Measurements from ENCODE around the gene NBEA.

NBEA gene

DNA sequence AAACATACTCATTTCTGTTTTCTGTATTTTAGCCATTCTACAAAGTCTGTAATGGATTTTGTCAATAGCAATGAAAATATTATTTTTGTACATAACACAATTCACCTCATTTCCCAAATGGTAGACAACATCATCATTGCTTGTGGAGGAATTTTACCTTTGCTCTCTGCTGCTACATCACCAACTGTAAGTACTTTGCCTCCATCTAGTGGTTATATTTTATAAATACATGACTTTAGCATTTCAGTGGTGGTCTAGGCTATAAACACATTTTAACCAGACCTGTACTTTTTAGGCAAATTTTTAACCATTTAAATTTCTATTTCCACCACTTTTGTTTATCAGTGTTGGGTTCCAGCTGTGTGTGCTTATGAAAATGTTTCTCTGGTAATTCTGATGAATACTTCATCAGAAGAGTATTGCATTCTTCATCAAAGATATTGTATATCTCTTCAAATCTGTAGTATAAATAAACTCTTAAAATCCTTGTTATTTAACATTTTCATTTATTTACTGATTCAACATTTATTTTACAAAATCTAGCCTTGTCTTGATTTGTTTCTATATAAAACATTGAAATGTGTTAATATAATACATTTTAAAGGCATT lies 222.4 kb downstream of the NBEA start:
- DNase-seq (ENCODE audit: low spot score) = peak; percentile 74

DNA sequence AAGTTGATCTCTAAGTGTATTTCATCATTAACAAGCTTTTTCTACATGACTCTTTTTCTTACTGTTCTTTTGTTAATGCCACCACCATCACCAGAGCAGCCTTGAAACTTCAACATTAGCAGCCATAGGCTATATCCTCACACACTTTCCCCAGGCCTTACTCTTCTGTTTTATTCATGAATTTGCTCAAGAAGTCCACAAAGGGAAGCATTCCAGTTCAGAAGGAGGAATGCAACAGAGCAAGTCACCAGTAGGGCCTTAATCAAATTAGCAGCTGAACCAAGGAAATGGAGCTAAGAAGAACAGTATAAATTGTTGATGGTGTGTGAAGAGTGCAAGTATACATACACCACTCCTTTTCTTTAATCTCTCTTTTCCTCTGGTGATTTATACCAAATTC lies 223.1 kb downstream of the NBEA start:
- DNase-seq (ENCODE audit: low spot score) = no peak

DNA sequence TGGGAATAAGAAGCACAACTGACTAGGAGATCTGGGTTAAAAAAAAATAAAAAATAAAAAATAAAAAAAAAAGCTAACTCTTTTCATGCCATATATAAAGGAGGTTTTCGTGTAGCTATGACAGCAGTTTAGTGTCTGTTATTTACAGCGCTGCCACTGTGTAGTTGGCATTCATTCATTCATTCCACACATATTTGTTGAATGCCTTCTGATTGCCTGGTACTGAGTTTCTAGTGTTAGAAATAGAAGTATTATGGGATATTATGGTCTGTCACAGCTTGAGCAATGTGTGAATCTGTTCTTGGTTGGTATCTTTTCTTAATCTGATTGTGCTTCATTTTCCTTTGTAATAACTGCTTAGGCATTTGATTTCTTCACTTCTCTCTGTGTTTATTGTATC lies 237.4 kb downstream of the NBEA start:
- no peak for DNase-seq (ENCODE audit: low spot score)

DNA sequence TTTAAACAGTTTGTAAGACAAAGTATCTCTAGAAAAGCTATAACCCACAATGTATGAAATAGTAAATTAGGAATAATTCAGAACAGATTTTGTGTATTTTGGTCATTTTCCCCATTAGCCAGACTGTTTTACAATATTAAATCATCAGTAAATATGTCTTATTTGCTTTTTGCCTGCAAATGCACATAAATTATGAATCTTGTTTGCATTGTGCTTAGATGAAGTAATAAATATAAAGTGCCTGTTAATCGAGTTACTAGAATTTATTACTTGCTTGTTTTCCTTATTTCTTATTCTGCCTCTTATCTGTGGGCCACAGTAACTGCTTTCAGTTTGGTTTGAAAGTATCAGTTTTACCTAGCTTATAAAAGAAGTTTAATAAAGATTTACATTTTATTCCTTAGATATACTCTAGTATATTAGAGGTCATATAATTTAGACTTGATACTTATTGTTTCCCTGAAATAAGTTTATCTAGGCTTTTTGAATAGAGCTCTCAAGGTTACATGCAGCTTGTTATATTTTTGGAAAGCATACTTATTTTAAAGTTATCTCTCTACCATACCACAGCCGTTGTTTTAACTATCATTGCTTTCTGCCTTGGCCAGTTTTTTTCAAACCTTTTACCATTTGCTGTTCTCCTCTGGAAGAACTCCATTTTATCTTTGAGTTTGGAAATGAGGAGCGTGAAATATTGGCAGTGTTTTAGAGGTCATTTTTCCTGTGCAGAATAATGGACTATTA lies 238.0 kb downstream of the NBEA start:
- no peak for DNase-seq (ENCODE audit: low spot score)

DNA sequence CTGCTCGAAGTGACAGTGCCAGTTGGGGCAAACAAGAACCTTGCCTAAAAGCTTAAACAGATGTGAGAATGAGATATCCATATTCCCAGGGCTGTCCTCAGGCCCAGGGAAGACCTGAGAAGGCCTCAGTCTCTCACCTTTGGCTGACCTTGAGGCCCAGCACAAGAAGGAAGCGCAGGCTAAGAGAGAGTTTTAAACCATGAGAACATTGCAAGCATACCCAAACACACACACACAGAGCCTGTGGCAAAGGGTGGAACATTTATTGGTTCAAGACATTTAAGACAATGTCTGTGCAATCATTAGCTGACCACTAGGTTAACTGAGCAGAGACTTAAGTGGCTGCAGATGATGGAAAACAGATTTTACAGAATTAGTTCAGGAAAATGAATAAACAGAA lies 248.2 kb downstream of the NBEA start:
- DNase-seq (ENCODE audit: low spot score) = no peak

DNA sequence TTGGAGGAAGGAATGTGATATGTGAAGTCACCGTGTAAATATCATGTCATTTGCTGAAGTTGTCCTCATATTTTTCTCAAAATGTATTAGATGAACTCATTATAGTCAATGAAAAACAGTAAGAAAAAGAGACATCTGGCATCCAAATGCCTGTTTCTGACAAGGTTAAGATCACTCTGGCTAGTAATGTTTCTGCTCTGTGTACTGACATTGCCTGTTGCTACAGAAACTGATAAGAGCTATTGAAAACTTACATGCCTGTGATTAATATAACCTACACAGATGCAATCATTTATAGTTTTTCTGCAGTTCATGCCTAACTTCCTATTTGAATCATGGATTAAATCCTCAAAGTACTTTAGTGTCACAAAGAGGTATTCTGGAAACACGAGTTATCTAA lies 249.8 kb downstream of the NBEA start:
- DNase-seq (ENCODE audit: low spot score) = no peak

DNA sequence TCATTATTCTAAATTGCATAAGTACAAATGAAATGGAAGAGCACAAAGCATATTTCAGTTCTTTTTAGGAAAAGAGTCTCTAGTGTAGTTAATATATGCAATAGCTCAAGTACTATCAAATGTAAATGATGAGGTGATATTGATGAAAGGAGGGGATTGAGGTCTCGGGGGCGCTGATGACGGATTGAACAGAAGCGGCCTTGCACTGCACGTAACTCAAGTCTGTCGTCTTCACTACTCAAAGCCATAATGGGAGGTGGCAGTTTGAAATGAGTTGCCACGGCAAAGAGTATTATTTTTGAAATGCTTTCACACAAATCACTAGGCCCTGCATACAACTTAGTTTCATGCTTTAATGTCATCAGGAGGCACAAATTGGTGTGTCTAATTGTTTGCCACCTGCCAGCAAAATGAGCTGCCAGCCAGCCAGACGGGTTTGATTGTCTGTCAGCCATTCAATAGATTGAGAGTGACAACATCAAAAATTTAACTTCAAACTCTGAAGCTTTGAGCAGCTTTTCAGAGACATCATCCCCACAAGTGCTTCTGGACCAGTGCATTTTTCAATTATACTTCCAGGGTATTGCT lies 256.6 kb downstream of the NBEA start:
- no peak for DNase-seq (ENCODE audit: low spot score)

DNA sequence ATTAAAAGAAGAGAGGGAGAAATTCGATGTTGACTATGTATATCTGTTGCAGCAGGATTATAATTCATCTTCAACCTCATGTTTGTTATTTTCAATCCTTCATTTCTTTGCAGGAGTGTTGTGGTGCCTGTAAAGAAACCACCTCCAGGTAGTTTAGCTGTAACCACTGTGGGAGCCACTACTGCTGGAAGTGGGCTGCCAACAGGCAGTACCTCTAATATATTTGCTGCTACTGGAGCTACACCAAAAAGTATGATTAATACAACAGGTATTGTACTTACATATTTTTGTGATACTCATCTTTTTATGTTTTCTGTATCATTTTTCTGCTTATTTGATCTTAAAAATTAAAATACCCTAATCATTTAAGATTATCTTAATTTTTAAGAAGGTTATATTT lies 266.5 kb downstream of the NBEA start:
- no peak for DNase-seq (ENCODE audit: low spot score)

DNA sequence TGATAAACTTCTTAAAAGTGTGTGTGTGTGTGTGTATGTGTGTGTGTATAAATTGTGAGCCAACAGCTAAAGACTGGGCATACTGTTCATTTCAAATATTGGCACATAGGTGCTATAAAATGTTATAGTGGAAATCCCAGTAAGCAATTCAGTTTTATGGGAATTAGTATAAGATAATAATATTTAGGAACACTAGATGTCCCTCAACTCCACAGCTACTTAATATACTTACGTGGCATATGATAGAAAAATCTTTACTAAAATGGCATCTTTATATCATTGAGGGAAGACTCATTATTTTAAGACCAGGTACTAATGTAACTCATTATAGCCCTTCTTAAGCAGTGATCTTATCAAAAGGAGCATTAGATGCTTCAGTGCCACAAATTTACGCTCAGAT lies 268.2 kb downstream of the NBEA start:
- peak; percentile 38 for DNase-seq (ENCODE audit: low spot score)

DNA sequence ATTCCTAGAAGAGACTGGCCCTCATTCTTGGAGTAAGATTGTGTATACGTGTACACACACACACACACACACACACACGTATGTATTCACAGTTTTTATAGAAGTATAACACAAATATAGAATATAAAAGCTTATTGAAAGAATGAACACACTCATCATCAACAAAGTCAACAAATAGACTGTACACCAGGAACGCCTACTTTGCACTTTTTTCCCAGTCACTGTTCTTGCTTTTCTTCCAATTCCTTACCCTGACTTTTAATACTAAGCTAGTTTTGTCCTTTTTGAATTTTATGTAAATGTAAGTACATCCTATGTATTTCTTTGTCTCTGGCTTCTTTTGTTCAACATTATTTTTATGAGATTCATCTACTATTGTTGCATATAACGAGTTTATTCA lies 269.9 kb downstream of the NBEA start:
- no peak for DNase-seq (ENCODE audit: low spot score)

DNA sequence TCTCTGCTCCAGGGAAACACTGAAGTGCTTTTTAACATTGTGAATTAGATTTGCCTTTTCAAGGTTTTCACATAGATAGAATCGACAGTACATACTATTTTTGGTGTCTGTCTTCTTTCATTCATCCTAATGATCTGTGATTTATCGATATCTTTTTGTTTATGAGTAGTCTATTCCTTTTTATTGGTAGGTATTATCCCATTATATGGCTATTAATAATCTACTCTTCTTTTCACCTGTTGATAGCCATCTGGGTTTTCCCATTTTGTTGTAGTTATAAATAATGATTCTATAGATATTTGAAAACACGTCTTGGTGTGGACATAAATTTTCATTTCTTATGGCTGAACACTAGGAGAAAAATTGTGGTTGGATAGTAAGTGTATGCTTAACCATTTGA lies 271.8 kb downstream of the NBEA start:
- no peak for DNase-seq (ENCODE audit: low spot score)

DNA sequence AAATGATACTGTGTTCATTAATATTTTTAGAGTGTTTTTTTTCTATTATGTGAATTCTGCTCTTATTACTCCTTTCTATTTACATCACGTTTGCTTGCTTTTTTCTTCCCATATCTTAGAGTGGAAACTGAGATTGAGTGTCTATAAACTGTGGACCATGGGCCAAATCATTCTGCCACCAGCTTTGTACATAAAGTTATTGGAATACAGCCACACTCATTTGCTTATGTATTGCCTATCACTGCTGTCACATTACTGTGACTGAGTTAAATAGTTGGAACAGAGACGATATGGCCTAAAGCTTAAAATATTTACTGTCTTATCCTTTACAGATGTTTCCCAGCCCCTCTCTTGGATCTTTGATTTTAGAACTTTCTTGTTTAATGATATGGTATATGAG lies 274.1 kb downstream of the NBEA start:
- no peak for DNase-seq (ENCODE audit: low spot score)

DNA sequence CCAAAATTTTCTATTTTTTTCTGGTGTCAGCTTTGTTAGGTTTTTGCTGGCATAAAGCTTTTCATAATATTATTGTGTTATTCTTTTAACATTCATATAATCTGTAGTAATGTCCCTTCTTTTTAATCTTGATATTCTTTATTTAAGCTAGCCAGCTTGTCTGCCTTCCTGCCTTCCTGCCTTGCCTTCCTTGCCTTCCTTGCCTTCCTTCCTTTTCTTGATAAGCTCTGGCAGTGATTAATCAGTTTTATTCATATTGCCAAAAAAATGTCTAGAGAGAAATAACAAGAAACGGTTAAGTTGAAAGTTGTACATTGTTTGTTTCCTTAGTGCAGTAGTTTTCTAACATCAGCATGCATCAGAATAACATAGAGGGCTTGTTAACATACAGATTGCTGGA lies 277.0 kb downstream of the NBEA start:
- no peak for DNase-seq (ENCODE audit: low spot score)

DNA sequence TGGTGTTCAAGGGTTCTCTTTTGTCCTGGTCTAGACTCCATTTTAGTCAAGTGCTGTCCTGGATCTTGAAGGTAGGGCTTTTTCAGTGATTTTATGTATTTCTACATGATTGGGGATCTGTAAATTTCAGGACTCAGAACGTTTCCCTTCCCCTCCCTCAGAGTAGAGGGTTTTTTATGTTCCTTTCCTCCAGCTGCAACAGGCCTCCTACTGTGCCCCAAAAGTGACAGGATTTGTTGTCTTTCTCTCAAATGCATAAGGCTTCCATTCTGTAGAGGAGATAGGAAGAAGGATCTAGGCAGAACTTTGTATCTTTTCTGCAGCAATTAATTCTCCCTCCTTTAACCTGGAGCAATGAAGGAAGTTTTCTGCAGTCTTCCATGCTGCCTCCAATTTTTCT lies 283.1 kb downstream of the NBEA start:
- no peak for DNase-seq (ENCODE audit: low spot score)

DNA sequence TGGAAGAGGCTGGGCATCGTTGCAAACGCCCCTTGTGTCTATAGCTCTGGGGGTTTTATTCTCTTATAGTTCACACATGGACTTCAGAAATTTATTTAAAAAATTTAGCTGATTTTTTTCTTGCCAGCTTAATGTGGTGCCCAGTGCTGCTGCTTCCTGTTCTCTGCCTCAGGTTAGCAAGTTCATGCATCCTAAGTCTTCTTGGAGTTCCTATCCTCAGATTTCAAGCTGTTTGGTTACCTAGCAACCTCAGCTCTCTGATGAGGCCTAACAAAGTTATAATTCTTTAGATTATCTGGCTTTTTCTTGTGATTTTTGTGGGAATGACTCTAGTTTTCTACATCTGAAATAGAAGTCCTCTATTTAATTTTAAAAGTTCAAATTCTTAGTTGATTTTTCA lies 283.5 kb downstream of the NBEA start:
- no peak for DNase-seq (ENCODE audit: low spot score)

DNA sequence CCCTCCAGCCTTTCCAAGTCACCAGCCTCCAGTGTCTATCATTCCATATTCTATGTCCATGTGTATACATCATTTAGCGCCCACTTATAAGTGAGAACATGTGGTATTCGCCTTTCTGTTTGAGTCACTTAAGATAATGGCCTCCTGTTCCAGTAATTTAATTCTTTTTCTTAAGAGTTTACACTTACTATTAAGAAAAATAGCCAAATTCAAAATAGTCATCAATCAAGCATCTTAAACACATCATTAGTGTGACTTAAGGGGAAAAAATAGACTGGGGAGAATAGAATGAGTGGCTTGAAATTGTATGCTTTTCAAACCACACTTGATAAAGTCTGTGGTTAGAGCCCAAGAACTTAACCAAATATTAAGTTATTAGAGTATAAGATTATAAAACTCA lies 286.5 kb downstream of the NBEA start:
- no peak for DNase-seq (ENCODE audit: low spot score)

DNA sequence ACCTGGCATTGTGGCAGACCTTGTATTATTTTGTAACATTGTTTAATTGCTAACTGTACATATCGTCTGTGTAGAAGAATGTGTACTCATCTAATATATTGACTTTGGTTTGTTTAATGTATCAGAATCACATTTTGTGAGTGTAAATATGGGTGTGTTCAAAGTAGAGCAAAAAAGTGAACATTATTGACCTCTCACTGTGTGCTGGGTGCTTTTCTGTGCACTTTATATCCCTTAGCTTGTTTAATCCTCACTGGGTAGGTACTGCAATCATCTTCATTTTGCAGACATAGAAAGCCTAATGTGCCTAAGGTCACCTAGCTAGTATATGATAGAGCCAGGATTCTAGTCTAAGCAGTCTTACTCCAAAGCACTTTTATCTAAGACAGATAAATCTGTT lies 289.4 kb downstream of the NBEA start:
- no peak for DNase-seq (ENCODE audit: low spot score)

DNA sequence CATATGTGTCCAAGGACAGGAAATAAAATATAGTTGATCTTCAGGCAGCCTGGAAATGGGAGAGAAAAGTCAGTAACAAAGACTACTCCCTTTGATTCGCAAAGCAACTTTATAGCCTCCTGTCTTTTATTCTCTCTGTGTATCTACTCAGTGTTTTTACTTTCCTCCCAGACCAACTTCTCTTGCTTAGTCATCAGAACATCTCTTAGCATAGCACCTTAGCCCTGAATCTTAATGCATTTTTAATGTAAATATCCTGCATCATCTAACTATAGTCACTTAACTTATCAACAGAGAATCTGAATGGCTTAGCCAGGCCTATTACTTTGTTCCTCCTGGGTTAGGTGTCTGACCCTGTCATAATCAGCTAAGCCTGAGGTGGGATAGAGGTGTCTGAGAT lies 296.2 kb downstream of the NBEA start:
- DNase-seq (ENCODE audit: low spot score) = no peak

DNA sequence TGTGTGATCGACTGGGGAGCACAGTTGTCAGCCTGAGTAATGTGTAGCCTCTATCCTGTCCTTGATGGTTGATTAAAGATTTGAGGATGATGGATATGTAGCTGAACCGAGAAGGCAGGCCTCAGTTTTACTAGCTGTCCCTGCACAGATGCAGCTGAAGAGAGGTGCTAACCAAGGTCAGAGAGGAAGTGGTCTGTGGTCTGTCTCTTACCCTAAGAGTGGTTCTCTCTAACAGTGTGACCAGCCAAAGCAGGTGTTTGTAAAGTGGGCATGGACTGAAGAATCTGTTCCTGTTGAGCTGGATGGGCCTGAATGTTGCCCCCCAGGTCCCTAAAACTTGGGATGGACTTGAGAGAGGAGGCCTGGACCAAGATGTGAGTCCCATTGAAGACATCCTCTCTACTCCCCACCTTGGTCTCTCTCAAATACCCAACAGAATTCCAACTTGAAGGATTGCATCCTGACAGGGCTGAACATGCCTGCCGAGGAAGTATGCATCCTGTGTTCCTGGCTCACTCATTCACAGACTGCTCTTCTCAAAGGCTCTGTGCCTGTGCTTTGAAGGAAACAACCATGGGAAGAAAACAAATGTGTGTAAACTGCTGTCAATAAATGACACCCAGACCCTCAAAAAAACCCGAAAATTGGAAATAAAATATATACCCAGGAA lies 310.6 kb downstream of the NBEA start:
- no peak for DNase-seq (ENCODE audit: low spot score)

DNA sequence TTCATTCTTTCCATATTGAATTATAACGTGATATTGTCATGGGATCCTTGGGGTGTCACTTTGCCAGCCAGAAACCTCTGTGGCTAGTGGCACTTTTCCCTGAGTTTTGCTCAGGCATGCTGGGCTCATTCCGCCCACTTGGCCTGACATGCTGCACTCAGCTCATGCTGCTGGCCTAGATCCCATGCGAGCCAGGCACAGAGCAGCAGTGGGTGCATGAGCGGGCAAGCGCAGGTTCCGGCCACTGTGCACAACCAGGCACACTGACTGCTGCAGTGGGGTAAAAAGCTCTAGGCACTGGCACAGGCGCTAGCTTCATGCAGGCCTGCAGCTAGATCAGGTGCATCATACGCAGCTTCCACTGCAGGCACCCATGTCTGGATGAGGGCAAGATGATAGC lies 313.2 kb downstream of the NBEA start:
- DNase-seq (ENCODE audit: low spot score) = no peak

DNA sequence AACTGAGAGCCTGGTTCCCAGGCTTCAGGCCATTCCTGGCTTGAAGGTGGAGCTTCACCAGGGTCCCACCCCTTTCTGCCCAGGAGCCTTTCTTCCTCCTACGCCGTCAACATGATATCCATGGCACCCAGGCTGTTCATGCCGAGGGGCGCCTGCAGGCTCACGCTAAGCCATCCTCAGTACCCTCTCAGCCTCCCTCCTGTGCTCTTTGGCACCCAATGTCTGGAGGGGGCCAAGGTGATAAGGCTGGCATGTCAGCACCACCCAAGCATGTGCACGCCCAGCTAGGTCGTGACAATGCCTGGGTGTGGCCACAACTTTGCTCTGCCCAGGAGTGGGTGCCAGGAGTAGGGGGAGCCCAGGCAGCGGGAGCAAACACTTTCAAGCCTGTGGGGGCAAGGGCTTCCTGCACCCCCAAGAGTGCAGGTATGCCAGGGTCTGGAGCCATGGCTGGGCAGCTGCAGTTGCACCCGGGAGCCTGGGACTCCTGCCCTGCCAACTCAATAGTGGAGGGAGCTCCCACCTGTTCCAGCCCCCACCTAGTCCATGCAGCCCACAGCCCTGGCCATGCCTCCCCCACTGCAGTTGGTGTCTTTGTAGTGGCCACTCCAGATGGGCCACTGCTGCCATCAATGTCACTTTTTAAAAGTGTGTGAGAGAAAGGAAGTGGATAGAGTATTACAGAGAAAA lies 314.5 kb downstream of the NBEA start:
- DNase-seq (ENCODE audit: low spot score) = no peak

DNA sequence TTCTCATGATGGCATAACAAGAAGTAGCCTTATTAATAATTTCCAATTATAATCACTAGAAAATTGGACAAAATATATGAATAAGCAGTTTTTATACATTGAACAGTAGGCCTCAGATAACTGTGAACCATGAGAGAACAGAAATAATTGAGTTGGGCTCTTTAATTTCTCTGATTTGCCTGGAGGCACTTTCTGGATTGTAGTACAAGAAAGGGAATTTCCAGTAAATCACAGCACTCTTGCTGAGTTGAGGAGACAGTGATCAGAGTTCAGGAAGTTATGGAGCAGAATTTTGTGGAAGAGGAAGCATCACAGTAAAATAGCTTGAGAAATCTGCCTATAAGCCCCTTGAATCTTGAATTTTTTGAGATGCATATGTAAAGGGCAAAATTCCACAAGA lies 318.2 kb downstream of the NBEA start:
- no peak for DNase-seq (ENCODE audit: low spot score)

DNA sequence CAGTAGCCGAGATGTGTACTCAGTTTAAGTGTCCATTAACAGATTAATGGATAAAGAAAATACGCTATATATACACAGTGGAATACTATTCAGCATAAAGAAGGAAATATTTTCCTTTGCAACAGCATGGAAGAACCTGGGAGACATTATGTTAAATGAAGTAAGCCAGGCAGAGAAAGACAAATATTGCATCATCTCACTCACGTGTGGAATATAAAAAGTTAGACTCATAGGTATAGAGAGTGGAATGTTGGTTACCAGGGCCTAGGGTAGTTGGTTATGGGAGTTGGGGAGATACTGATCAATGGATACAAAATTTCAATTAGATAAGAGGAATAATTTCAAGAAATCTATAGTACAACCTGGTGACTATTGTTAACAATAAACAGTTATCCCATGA lies 324.3 kb downstream of the NBEA start:
- no peak for DNase-seq (ENCODE audit: low spot score)
